Choroid plexus epithelial cell (primary cell): ENCODE results near the gene LURAP1L.

Experiments used
- DNase-seq: peaks from one replicate; pipeline ENCODE4 v3.0.0-alpha.2; 2010; ENCODE audit warnings: low read depth
- H3K4me3 ChIP-seq: 2 replicates; pipeline ENCODE4 v1.5.1; 2011; ENCODE audit warnings: low read depth, mild to moderate bottlenecking, control low read depth, low read length, moderate library complexity
- TF ChIP-seq, protein P1 (sequence below): conservative IDR thresholded peaks from 2 replicates; pipeline ENCODE4 v1.5.1; 2011; ENCODE audit warnings: low read depth, mild to moderate bottlenecking, control low read depth, inconsistent platforms, low read length, moderate library complexity

LURAP1L gene

DNA sequence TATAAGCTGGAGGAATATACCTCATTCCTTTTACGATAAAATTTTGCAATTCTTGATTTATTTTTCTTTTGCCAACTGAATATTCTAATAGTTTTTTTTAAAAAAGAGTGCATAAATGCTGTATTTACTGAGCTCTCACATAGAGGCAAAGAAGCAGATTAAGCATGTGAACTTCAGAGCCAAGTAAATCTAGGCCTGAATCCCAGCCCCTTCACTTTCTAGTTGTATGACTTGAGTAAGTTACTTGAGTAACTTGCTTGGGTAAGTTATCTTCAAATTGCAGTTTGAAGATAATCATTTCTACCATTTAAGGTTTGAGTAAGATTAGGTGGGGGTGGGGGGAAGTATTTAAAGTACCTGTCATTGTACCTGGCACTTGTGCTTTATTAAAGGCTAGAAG lies 21.8 kb downstream of the LURAP1L start:
- TF ChIP-seq, protein P1, sequence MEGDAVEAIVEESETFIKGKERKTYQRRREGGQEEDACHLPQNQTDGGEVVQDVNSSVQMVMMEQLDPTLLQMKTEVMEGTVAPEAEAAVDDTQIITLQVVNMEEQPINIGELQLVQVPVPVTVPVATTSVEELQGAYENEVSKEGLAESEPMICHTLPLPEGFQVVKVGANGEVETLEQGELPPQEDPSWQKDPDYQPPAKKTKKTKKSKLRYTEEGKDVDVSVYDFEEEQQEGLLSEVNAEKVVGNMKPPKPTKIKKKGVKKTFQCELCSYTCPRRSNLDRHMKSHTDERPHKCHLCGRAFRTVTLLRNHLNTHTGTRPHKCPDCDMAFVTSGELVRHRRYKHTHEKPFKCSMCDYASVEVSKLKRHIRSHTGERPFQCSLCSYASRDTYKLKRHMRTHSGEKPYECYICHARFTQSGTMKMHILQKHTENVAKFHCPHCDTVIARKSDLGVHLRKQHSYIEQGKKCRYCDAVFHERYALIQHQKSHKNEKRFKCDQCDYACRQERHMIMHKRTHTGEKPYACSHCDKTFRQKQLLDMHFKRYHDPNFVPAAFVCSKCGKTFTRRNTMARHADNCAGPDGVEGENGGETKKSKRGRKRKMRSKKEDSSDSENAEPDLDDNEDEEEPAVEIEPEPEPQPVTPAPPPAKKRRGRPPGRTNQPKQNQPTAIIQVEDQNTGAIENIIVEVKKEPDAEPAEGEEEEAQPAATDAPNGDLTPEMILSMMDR, result no peak
- no peak for DNase-seq
- H3K4me3 ChIP-seq, result no peak overlapping the region

- TF ChIP-seq, protein P1, result no peak
- DNase-seq, result no peak
- H3K4me3 ChIP-seq, result no peak overlapping the region
These were observed 22.2 kb downstream of the LURAP1L start for GRCh38 chr9:12797037-12797436.

GRCh38 chr9:12798066-12798770 lies 23.4 kb downstream of the LURAP1L start:
- TF ChIP-seq, protein P1, result no peak
- no peak for DNase-seq
- no peak overlapping the region for H3K4me3 ChIP-seq

DNA sequence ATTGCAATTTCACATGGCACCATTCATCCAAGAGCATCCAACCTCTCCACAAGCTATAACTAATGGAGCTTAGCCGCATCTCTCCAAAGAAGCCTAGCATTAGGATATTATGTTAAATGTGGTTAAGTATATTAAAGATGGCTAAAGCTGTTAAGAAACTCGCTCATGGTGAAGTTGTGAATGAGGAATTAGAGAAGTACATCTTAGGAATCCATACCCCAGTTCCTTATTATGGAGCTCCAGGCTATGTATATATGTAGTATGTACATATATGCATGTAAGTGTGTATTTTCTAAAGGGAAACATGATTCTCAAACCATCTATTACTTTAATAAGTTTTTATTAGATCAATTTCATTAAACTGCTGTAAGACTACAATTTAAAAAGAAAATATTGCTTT lies 26.4 kb downstream of the LURAP1L start:
- no peak overlapping the region for H3K4me3 ChIP-seq
- TF ChIP-seq, protein P1, result no peak
- DNase-seq, result no peak

DNA sequence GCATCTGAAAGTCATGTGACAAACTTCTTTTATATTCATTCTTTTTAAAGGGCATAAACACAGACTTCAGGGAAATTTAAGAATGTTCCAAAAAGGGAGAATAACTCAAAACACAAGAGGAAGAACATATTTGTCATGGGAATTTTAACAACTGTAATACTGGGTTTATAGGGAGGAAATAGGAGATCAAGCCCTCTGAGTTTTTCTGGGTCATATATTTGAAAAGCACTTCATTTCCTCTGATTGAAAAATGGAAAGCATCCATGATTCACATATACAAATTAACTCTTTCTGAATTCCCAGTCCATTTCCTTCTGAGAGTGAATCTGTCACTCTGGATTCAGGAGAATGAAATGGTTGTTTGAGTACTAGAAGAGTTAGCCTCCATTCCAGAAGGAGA lies 26.8 kb downstream of the LURAP1L start:
- no peak for DNase-seq
- TF ChIP-seq, protein P1, result no peak
- H3K4me3 ChIP-seq, result no peak overlapping the region

DNA sequence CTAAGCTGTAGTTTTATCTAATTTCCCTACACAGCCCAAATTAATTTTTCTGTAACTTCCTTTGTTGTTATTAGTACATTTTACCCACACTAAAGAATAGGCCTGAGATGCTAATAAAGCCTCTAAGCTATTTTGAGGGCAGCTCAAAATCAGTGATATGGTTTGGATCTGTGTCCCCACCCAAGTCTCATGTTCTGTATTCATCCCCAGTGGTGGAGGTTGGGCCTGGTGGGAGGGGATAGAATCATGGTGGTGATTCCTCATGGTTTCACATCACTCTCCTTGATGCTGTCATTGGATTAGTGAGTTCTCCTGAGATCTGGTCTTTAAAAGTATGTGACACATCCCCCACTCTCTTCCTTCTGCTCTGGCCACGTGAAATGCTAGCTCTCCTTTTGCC lies 27.3 kb downstream of the LURAP1L start:
- DNase-seq, result no peak
- no peak overlapping the region for H3K4me3 ChIP-seq
- TF ChIP-seq, protein P1, result no peak

DNA sequence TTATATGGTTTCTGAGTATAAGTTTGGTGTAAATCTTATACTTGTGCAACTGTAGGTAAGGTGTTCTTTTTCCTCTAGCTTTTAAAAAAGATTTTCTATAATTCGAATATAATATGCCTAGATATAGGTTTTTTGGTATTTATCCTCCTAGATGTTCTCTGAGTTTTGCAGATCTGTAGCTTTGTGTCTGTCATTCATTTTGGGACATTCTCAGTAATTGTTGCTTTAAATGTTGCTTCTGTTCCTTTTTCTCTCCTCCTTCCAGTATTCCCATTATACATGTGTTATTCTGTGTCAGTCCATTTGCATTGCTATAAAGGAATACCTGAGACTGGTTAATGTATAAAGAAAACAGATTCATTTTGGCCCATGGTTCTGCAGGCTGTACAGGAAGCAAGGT lies 33.7 kb downstream of the LURAP1L start:
- TF ChIP-seq, protein P1, result no peak
- DNase-seq, result no peak
- no peak overlapping the region for H3K4me3 ChIP-seq
